ENCODE data around the gene PRCC.

The PRCC gene

GRCh38 chr1:156738916-156739315, 28.4 kb upstream of the PRCC start:
- no peak for DNase-seq

DNA sequence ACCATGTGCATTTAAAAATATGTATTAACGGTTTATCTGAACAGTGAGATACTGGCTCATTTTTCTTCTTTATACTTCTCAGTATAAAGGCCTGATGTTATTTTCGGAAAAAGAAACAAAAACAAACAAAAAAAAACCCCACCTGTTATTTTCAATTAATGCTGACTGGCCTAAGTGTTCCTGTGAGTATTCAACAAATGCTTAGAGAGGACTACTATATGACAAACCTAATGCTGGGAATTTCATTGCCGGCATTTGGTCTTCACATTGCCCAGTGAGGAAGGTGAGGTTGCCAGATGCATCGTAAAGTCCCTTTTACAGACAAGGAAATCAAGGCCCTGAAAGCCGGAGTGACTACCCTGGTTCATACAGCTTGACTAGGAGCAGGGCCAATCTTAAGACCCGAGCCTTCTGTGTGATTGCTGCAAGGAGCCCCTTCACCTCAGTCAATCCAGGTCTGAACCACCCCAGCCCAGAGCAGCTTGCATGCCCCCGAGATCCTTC, 27.0 kb upstream of the PRCC start:
- in situ Hi-C loops (cut with HindIII; ENCODE audit: low pct_ligation_motif_present, low sequenced_read_pairs): no loop called here
- Histone ChIP-seq H3K27me3 (replicated peaks) (no peaks in the 10 kb centered on the region), H3K4me3 (ENCODE audit: low read depth, low read length) (peak overlapping the region; percentile 92), H3K27ac (peak overlapping the region; percentile 14), H3K36me3 (replicated peaks) (peaks cover 37% of the 10 kb centered on the region)
- no peak for TF ChIP-seq CTCF (IDR thresholded peaks at IDR 0.05; ENCODE audit: low read depth, low read length, missing control alignments)
- no peak for DNase-seq

More at GRCh38 chr1:156738916-156739315, 28.4 kb upstream of the PRCC start:
- in situ Hi-C loops (cut with HindIII; ENCODE audit: low pct_ligation_motif_present, low sequenced_read_pairs): no loop called here
- Histone ChIP-seq H3K27ac (no peak overlapping the region), H3K27me3 (replicated peaks) (no peaks in the 10 kb centered on the region), H3K4me3 (ENCODE audit: low read depth, low read length) (no peak overlapping the region), H3K36me3 (replicated peaks) (peaks cover 37% of the 10 kb centered on the region)
- TF ChIP-seq CTCF (IDR thresholded peaks at IDR 0.05; ENCODE audit: low read depth, low read length, missing control alignments): no peak

GRCh38 chr1:156740741-156741480, 26.4 kb upstream of the PRCC start, which contains the start of gene MRPL24:
Gene MRPL24 (minus strand): TSS chr1:156741088. CDS start chr1:156738704, 2,384 bp downstream.
- H3K27ac ChIP-seq: peak within 1 kb of the TSS; percentile 58
- H3K36me3 ChIP-seq (replicated peaks): peaks cover 37% of the 10 kb centered on the region
- peak; percentile 100 for DNase-seq
- H3K4me3 ChIP-seq (ENCODE audit: low read depth, low read length): peak within 1 kb of the TSS; percentile 92
- in situ Hi-C loops (cut with HindIII; ENCODE audit: low pct_ligation_motif_present, low sequenced_read_pairs): no loop called here
- no peak for TF ChIP-seq CTCF (IDR thresholded peaks at IDR 0.05; ENCODE audit: low read depth, low read length, missing control alignments)
- no peaks in the 10 kb centered on the region for H3K27me3 ChIP-seq (replicated peaks)

DNA sequence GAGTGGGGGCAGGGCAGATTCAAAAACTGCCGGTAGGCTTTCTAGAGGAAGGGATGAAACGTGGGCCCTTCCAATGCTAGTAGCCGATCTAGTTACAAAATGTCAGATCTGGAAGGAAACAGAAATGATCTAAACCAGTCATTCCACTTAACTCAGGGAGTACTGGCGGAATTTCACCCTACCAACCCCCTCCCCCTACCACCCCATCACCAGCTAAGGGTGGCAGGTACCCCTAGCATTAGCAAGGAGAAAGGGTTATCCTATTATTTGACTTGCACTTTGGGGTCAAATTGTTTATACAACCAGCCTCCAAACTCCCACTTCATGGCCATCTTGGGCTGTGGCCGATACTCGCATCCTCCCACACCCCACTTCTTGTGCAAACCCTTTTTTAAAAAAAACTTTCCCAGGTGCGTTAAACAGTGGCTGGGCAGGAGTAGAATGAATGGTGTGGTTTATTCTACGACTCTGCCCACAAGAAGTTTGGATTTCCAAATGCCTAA, 25.8 kb upstream of the PRCC start:
- DNase-seq: no peak
- Histone ChIP-seq H3K27ac (peak overlapping the region; percentile 58), H3K4me3 (ENCODE audit: low read depth, low read length) (peak overlapping the region; percentile 33), H3K27me3 (replicated peaks) (no peaks in the 10 kb centered on the region), H3K36me3 (replicated peaks) (peaks cover 34% of the 10 kb centered on the region)
- in situ Hi-C loops (cut with HindIII; ENCODE audit: low pct_ligation_motif_present, low sequenced_read_pairs): no loop called here
- TF ChIP-seq CTCF (IDR thresholded peaks at IDR 0.05; ENCODE audit: low read depth, low read length, missing control alignments): no peak

- Histone ChIP-seq H3K27ac (no peak overlapping the region), H3K27me3 (replicated peaks) (no peaks in the 10 kb centered on the region), H3K4me3 (ENCODE audit: low read depth, low read length) (no peak overlapping the region), H3K36me3 (replicated peaks) (peaks cover 29% of the 10 kb centered on the region)
- no peak for TF ChIP-seq CTCF (IDR thresholded peaks at IDR 0.05; ENCODE audit: low read depth, low read length, missing control alignments)
- in situ Hi-C loops (cut with HindIII; ENCODE audit: low pct_ligation_motif_present, low sequenced_read_pairs): no loop called here
- no peak for DNase-seq
Observed at GRCh38 chr1:156742017-156742416, 25.3 kb upstream of the PRCC start.

Data from brain microvascular endothelial cell (primary cell).